ENCODE measurements around the gene DACH1. TPM values are rescaled to one million over a fixed set of nuclear protein-coding genes. Genes with fewer than 3 reads are reported as not detected.
A peak's percentile ranks its signal among the peaks of the same experiment; 100 is the strongest.

Gene DACH1
- total RNA-seq, 1 donor from 2014 or later: 0.05 TPM

DNA sequence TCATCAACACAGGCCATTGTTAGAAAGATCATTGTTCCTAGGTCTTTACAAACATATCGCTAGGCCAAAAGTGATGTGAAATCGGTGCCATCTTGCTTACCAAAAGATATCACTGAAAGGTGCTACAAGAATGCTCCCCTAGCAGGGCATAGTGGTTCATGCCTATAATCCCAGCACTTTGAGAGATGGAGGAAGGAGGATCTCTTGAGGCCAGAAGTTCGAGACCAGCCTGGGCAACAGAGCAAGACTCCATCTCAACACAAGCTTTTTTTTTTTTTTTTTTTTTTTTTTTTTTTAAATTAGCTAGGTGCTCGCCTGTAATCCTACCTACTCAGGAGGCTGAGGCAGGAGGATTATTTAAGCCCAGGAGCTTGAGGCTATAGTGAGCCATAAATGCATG lies 92.1 kb downstream of the DACH1 start:
- no peak for DNase-seq (ENCODE audit: low read depth)

- no peak for DNase-seq (ENCODE audit: low read depth)
Measured at GRCh38 chr13:71773531-71773930, 93.5 kb downstream of the DACH1 start.

DNA sequence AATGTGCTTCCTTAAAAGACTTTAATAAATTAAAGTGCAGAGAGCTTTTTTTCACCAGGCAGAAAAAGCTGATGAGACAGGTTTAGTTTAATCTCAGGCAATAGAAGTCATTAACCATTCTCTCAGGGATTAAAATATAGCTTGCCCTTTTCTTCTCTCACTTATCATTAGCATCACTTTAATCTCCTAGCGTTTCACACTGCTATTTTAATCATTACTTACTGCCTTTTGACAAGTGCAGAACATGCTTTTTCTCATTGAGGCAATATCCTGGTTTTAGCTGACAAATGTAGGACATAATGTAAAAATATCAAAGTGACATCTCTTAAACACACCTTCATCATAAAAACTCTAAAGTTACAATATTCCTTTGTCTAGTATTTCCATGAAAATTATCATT lies 94.6 kb downstream of the DACH1 start:
- DNase-seq (ENCODE audit: low read depth): no peak

DNA sequence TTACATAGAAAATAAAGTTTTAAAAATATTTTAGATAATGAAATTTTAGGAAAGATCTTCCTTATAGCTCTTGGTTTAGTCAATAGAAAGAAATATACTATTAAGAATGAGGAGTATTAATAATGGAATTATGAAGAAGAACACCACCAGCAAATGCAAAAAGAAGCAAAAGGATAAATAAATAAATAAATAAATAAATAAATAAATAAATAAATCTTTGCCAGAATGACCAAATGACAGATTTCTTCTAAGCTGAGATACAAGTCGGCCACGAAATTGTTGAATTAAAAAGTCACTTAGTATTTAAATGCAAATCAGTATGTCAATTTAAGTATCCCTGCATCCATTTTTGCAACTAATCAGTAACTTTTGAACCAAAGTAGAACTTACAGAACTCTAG lies 95.9 kb downstream of the DACH1 start:
- no peak for DNase-seq (ENCODE audit: low read depth)

DNA sequence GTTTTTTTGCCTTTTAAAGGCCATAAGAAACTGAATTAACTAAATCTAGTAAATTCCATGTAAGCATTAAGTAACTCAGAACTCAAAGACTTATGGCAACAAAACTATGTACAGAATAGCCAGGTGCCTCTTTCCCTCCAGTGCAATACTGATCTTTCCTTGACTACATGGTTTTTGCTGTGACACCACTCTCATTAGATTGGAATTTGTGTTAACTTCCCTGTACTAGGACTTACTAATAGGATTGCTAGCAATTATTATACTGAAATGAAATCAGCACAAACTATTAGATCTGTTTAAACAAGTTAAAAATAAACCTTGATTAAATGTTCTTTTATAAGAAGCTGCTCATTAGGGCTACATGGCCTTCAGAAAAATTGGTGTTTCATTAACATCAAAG lies 96.3 kb downstream of the DACH1 start:
- DNase-seq (ENCODE audit: low read depth): peak; percentile 79

DNA sequence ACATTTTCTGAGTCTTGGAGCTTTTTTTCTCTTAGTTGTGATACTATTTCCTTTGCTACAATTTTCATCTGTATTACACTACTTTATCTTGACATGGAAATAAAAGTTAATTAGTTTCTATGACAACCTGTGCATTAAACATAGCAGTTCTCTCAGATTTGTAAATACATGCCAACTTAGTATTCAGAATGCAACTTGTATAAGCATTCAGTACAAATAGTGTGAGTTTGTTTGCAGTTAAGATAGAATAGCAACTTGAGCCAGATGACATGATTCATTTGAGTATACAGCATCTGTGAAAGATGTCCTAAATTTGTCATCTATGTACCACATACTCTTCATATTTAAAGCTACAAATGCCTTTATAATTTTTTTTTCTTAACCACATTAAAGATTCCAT lies 98.1 kb downstream of the DACH1 start:
- DNase-seq (ENCODE audit: low read depth): no peak

GRCh38 chr13:71759651-71760511 lies 107.1 kb downstream of the DACH1 start:
- peak; percentile 80 for DNase-seq (ENCODE audit: low read depth)

DNA sequence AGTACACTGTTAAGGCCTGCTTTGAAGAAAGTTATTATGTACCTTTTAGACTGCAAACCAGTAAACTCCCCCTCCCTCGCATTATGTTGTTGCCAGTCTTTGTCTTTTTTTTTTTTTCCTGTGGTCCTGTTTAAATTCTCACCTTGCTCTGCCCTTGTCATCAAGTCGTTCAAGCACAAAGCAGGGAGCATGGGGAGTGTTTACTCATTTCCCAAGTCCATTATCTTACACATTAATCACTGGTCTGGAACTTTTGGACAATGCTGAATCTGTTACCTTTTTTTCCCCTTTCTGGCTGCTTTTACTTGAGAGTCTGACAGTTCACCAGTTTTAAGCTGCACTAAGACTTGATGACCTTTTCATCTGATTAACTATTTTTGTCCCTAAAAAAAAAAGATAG lies 108.2 kb downstream of the DACH1 start:
- DNase-seq (ENCODE audit: low read depth): peak; percentile 90

- peak; percentile 1 for DNase-seq (ENCODE audit: low read depth)
Measured at GRCh38 chr13:71754407-71754974, 112.5 kb downstream of the DACH1 start.

- DNase-seq (ENCODE audit: low read depth): no peak
Measured at GRCh38 chr13:71752775-71753513, 114.1 kb downstream of the DACH1 start.

DNA sequence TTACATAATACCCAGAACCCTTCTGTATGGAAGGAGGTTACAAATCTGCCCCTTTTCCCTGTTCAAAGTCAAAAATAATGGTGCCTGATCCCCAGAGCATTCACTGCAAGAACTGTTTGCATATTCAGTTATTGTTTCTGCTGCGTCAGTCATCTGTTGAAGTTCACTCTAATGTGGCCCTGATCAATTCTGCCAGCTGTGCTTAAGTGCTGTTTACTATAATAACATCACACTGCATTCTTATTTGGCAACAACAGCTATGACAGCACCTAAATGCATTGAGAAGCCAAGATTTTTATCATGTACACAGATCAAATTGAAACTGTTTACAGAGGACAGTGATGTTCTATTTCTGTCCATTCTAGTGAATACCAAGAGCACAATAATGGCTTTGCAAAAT lies 115.9 kb downstream of the DACH1 start:
- peak; percentile 2 for DNase-seq (ENCODE audit: low read depth)

- DNase-seq (ENCODE audit: low read depth): no peak
Measured at GRCh38 chr13:71730267-71730666, 136.7 kb downstream of the DACH1 start.

DNA sequence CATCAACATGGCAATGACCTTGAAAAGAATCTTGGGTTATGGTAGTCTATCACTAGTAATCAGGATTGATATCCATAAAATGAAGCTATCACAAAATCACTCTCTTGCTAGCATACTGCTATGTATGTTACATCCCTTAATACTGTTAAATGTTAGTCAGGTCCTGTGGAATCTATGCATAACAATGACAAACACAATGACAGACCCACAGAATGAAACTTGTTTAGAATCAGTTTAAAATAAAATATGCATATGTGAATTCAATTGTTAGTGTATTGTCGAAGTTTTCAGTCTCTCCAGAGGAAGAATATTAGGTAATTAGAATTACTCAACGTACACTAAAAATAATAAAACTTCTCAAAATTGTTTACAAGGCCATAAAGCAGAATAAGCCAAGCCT lies 137.6 kb downstream of the DACH1 start:
- DNase-seq (ENCODE audit: low read depth): no peak

- no peak for DNase-seq (ENCODE audit: low read depth)
Measured at GRCh38 chr13:71727662-71728061, 139.3 kb downstream of the DACH1 start.

DNA sequence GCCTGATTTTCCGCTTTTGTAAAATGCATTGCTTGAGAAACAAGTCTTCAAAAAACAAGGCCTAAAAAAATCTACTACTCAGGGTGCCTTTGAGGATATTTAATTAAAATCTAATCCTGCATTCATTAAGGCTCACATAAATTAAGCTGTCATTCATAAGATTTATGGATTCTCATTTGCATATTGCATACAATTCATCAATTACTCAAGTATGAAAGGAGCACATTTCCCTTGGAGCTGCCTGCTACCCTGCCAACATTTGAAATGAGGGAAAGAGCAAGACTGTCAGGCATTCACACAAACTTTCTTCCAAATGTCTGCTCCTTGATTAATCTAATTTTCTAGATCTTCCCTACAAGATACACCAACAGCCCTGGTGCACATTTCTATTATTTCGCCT lies 140.0 kb downstream of the DACH1 start:
- no peak for DNase-seq (ENCODE audit: low read depth)

- DNase-seq (ENCODE audit: low read depth): peak; percentile 14
Measured at GRCh38 chr13:71722206-71722605, 144.8 kb downstream of the DACH1 start.

- DNase-seq (ENCODE audit: low read depth): no peak
Measured at GRCh38 chr13:71721104-71721503, 145.9 kb downstream of the DACH1 start.

GRCh38 chr13:71718931-71719330 lies 148.1 kb downstream of the DACH1 start:
- DNase-seq (ENCODE audit: low read depth): no peak

DNA sequence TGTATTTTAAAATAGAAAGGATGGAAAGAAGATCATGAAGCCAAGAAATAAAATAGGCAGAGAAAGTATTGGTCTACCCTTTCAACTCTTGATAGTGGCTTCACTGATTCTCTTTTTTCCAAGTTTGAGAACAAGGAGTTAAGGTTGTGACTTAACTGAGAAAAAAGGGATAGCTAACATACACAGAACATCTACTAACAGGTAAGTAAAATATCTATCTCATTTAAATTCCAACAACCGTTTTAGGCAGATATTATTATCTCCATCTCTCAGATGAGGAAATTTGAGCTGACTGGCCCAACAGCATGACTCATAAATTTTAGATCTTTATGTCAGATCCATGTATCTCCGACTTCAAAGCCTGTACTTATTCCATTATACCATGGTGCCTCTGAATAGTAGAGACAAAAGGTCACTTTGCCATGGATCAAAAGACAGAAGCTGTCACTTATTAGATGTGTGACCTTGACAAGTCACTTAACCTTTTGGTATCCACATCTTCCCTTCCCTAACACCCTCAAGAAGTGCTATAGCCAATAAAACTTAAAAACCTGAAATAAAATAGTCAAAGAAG lies 152.1 kb downstream of the DACH1 start:
- no peak for DNase-seq (ENCODE audit: low read depth)

DNA sequence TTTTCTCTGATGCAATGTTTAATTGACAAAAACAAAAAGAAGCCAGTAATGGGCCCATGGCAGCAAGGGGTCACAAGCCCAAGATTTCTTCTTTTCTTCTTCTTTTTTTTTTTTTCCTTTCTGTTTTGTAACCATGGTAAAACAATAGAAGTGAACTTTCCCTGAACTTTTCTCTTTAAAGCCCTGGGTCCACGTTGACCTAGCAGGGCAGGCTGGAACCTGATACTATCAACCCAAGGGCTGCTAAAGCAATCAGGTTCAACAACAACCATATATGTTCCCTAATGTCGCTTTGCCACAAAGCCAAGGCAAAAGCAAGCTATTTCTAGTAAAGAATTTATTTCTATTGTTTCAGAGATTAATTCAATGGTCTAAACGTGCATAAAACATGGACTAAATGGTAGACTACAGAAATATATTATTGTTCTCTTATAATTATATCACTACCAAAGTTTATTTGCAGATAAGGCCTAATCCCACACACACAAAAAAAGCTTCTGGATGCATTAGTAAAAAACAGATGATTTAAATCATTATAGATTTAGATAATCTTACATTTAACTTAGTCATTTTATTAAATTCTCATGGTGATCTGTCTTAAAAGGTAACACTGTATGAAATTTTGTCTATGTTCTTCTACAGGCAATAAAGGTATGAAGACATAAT lies 153.9 kb downstream of the DACH1 start:
- DNase-seq (ENCODE audit: low read depth): peak; percentile 74

GRCh38 chr13:71704656-71705055 lies 162.3 kb downstream of the DACH1 start:
- no peak for DNase-seq (ENCODE audit: low read depth)

DNA sequence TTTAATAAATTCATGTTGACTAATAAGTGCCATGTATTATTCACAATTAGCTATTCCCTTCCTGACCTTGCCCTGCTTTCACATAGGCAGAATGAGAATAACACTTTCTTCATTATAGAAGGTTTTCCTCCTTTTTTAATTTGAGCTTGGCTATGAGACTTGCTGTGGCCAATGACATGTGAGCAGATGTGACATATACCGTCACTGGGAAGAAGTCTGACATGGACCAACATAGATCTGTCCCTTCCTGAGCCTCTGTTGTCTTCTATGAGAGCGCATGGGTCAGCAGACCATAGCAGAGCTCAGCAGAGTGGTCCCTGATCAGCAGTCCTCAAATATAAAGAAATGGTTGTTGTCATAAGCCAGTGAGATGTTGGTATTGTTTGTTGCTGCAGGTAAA lies 163.9 kb downstream of the DACH1 start:
- no peak for DNase-seq (ENCODE audit: low read depth)

Data from renal cortical epithelial cell (primary cell).